ENCODE results near the gene KLB.

The KLB gene

GRCh38 chr4:39472396-39472795, 65.7 kb downstream of the KLB start:
- no peak for DNase-seq
- Histone ChIP-seq H3K36me3 (replicated peaks; ENCODE audit: insufficient read depth, low read length) (no peaks in the 10 kb centered on the region; the same call in 1 of the 2 replicates), H3K9ac (ENCODE audit: low read length) (no peak overlapping the region)

GRCh38 chr4:39476187-39476895, 69.6 kb downstream of the KLB start:
- Histone ChIP-seq H3K27ac (ENCODE audit: low read length) (no peak overlapping the region), H3K36me3 (replicated peaks; ENCODE audit: insufficient read depth, low read length) (no peaks in the 10 kb centered on the region; the same call in 1 of the 2 replicates), H3K4me1 (ENCODE audit: low read length) (no peaks in the 10 kb centered on the region), H3K9me2 (replicated peaks; ENCODE audit: insufficient read depth, low read length) (no peaks in the 10 kb centered on the region), H3K27me3 (replicated peaks; ENCODE audit: insufficient read depth, low read length) (no peaks in the 10 kb centered on the region), H4K20me1 (ENCODE audit: insufficient read depth, low read length) (no peaks in the 10 kb centered on the region), H3K9ac (ENCODE audit: low read length) (no peak overlapping the region), H3K4me2 (ENCODE audit: low read depth, low read length) (no peak overlapping the region), H3K9me3 (replicated peaks; ENCODE audit: insufficient read depth, low read length) (no peaks in the 10 kb centered on the region), H3K79me2 (ENCODE audit: low read length) (no peaks in the 10 kb centered on the region), H3F3A (ENCODE audit: insufficient read depth, low read length) (no peaks in the 10 kb centered on the region), H3K4me3 (ENCODE audit: low read length) (no peak overlapping the region), H2AFZ (ENCODE audit: low read length) (no peak overlapping the region)
- TF ChIP-seq CTCF (IDR thresholded peaks at IDR 0.05; ENCODE audit: low read length) (no peak), EZH2 (optimal IDR thresholded peaks at IDR 0.05; ENCODE audit: low read depth, low read length) (no peak), EZH2phosphoT487 (IDR thresholded peaks at IDR 0.05; ENCODE audit: low read length) (no peak)
- no peak for DNase-seq

More at GRCh38 chr4:39472396-39472795, 65.7 kb downstream of the KLB start:
- TF ChIP-seq CTCF (IDR thresholded peaks at IDR 0.05; ENCODE audit: low read length) (no peak), EZH2phosphoT487 (IDR thresholded peaks at IDR 0.05; ENCODE audit: low read length) (no peak), EZH2 (optimal IDR thresholded peaks at IDR 0.05; ENCODE audit: low read depth, low read length) (no peak)
- H3K9me3 ChIP-seq (replicated peaks; ENCODE audit: insufficient read depth, low read length), result no peaks in the 10 kb centered on the region
- no peaks in the 10 kb centered on the region for H3K79me2 ChIP-seq (ENCODE audit: low read length)
- no peak overlapping the region for H2AFZ ChIP-seq (ENCODE audit: low read length)
- H3F3A ChIP-seq (ENCODE audit: insufficient read depth, low read length), result peaks cover 5% of the 10 kb centered on the region; the same call in 1 of the 2 replicates
- H3K4me3 ChIP-seq (ENCODE audit: low read length), result no peak overlapping the region
- peaks cover 4% of the 10 kb centered on the region; the same call in 1 of the 2 replicates for H3K4me1 ChIP-seq (ENCODE audit: low read length)
- no peaks in the 10 kb centered on the region for H4K20me1 ChIP-seq (ENCODE audit: insufficient read depth, low read length)
- no peaks in the 10 kb centered on the region for H3K27me3 ChIP-seq (replicated peaks; ENCODE audit: insufficient read depth, low read length)
- no peak overlapping the region for H3K27ac ChIP-seq (ENCODE audit: low read length)
- no peak overlapping the region for H3K4me2 ChIP-seq (ENCODE audit: low read depth, low read length)
- H3K9me2 ChIP-seq (replicated peaks; ENCODE audit: insufficient read depth, low read length), result no peaks in the 10 kb centered on the region

- Histone ChIP-seq H4K20me1 (ENCODE audit: insufficient read depth, low read length) (no peaks in the 10 kb centered on the region), H3K36me3 (replicated peaks; ENCODE audit: insufficient read depth, low read length) (no peaks in the 10 kb centered on the region), H3K79me2 (ENCODE audit: low read length) (no peaks in the 10 kb centered on the region), H3K9me2 (replicated peaks; ENCODE audit: insufficient read depth, low read length) (no peaks in the 10 kb centered on the region), H3K4me2 (ENCODE audit: low read depth, low read length) (no peak overlapping the region), H3F3A (ENCODE audit: insufficient read depth, low read length) (no peaks in the 10 kb centered on the region), H3K4me3 (ENCODE audit: low read length) (no peak overlapping the region), H3K27ac (ENCODE audit: low read length) (no peak overlapping the region), H3K27me3 (replicated peaks; ENCODE audit: insufficient read depth, low read length) (no peaks in the 10 kb centered on the region), H3K9me3 (replicated peaks; ENCODE audit: insufficient read depth, low read length) (no peaks in the 10 kb centered on the region), H3K4me1 (ENCODE audit: low read length) (no peaks in the 10 kb centered on the region), H3K9ac (ENCODE audit: low read length) (no peak overlapping the region), H2AFZ (ENCODE audit: low read length) (no peak overlapping the region)
- no peak for DNase-seq
- TF ChIP-seq EZH2 (optimal IDR thresholded peaks at IDR 0.05; ENCODE audit: low read depth, low read length) (no peak), EZH2phosphoT487 (IDR thresholded peaks at IDR 0.05; ENCODE audit: low read length) (no peak), CTCF (IDR thresholded peaks at IDR 0.05; ENCODE audit: low read length) (no peak)
These were observed 73.5 kb downstream of the KLB start for GRCh38 chr4:39480251-39480650.
